ENCODE data around the gene FYB1.

The FYB1 gene

GRCh38 chr5:39157701-39158100, 61.7 kb downstream of the FYB1 start:
- no peak for DNase-seq

GRCh38 chr5:39156082-39156481, 63.3 kb downstream of the FYB1 start:
- DNase-seq: no peak

GRCh38 chr5:39151745-39152144, 67.6 kb downstream of the FYB1 start:
- DNase-seq: no peak

GRCh38 chr5:39149966-39150365, 69.4 kb downstream of the FYB1 start:
- no peak for DNase-seq

- DNase-seq: no peak
Measured at GRCh38 chr5:39148983-39149534, 70.3 kb downstream of the FYB1 start.

GRCh38 chr5:39146831-39147540, 72.4 kb downstream of the FYB1 start:
- DNase-seq: no peak

- no peak for DNase-seq
Measured at GRCh38 chr5:39143151-39143860, 76.1 kb downstream of the FYB1 start.

GRCh38 chr5:39140558-39141168, 78.7 kb downstream of the FYB1 start:
- DNase-seq: no peak

- DNase-seq: no peak
Measured at GRCh38 chr5:39138892-39139291, 80.5 kb downstream of the FYB1 start.

- DNase-seq: no peak
Measured at GRCh38 chr5:39137819-39138451, 81.4 kb downstream of the FYB1 start.

GRCh38 chr5:39137391-39137790, 82.0 kb downstream of the FYB1 start:
- no peak for DNase-seq

GRCh38 chr5:39132792-39133191, 86.6 kb downstream of the FYB1 start:
- DNase-seq: no peak

- DNase-seq: no peak
Measured at GRCh38 chr5:39132128-39132447, 87.3 kb downstream of the FYB1 start.

GRCh38 chr5:39131210-39132127, 87.9 kb downstream of the FYB1 start:
- DNase-seq: no peak

- no peak for DNase-seq
Measured at GRCh38 chr5:39130716-39131115, 88.6 kb downstream of the FYB1 start.

GRCh38 chr5:39121922-39122321, 97.4 kb downstream of the FYB1 start:
- DNase-seq: no peak

- no peak for DNase-seq
Measured at GRCh38 chr5:39121315-39121714, 98.0 kb downstream of the FYB1 start.

GRCh38 chr5:39120052-39120420, 99.3 kb downstream of the FYB1 start:
- no peak for DNase-seq

- no peak for DNase-seq
Measured at GRCh38 chr5:39119404-39120051, 99.8 kb downstream of the FYB1 start.

GRCh38 chr5:39118638-39119037, 100.7 kb downstream of the FYB1 start:
- no peak for DNase-seq

- no peak for DNase-seq
Measured at GRCh38 chr5:39117401-39117800, 102.0 kb downstream of the FYB1 start.

All from activated CD4-positive, alpha-beta T cell treated with anti-CD3 and anti-CD28 coated beads for 1 hour (primary cell).